ENCODE data around the gene EEA1. TPM values are rescaled to one million over a fixed set of nuclear protein-coding genes. Genes with fewer than 3 reads are reported as not detected.

The EEA1 gene
- total and polyA plus RNA-seq, 7 donors: 4.1 to 51.8 (median 27.7) TPM

- 79 to 85% (median 83%) methylated on average over 8 of the region's 8 CpGs for WGBS, 3 donors
- TF ChIP-seq CTCF (IDR thresholded peaks at IDR 0.05): no peak
- intact Hi-C loops (cut with DNase I): no loop called here
These were observed 208.0 kb downstream of the EEA1 start for GRCh38 chr12:92721130-92721529.

More at GRCh38 chr12:92721130-92721529, 208.0 kb downstream of the EEA1 start:
- Histone ChIP-seq H3K27me3 (ENCODE audit: insufficient read depth in 3 of 3, low read length in 2 of 3) (no peaks in the 10 kb centered on the region), H3K4me3 (no peak overlapping the region), H3K27ac (no peak overlapping the region), H3K4me1 (no peaks in the 10 kb centered on the region), H3K9me3 (peaks cover 6% of the 10 kb centered on the region), H3K36me3 (ENCODE audit: insufficient read depth in 1 of 2, low read depth in 1 of 2) (no peaks in the 10 kb centered on the region)
- no peak for ATAC-seq
- no peak for DNase-seq

Other genes with a start within 250 kb of the EEA1 start
- gene PLEKHG7, start 226.3 kb downstream of the EEA1 start, total RNA-seq: not detected
- not detected for gene PLEKHG7, start 226.3 kb downstream of the EEA1 start, polyA plus RNA-seq

Data from psoas muscle (tissue), 8 donors.